ENCODE measurements around the gene ADIRF. TPM values are rescaled to one million over a fixed set of nuclear protein-coding genes. Genes with fewer than 3 reads are reported as not detected.

ADIRF gene
- total RNA-seq, 1 donor from 2014 or later = 41.1 TPM

DNA sequence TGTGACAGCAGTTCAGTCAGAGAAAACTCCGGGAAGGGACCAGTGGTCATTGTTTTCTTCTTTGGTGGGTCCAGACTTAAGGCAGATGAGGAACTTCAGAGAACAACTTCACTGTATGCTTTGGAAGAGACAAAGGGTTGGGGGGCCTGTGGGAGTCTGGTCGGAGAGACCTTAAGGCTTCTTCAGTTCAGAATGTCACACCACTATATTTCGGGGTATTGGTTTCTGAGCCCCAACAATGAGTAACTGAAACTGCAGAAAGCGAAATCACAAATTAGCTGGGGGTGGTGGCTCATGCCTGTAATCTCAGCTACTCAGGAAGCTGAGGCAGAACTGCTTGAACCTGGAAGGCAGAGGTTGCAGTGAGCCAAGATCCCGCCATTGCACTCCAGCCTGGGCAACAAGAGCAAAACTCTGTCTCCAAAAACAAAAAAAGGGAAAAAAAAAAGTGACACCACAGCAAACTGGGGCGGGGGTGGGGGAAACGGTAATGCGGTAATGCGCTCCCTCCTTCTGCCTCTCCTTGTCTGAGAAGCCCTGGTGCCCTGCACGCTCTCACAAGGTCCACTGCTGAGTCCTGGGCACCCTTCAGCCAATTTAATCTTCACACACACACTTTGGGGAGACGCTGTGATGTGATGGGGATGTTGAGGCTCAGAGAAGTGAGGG, 2.2 kb upstream of the ADIRF start:
- Histone ChIP-seq H3K36me3 (no peaks in the 10 kb centered on the region), H3K27me3 (ENCODE audit: low read depth) (no peaks in the 10 kb centered on the region), H3K9me3 (replicated peaks) (no peaks in the 10 kb centered on the region), H3K4me3 (peak overlapping the region; percentile 75), H3K4me1 (peaks cover 52% of the 10 kb centered on the region), H3K27ac (replicated peaks) (peak overlapping the region; percentile 97)
- intact Hi-C loops (cut with micrococcal nuclease) = no loop called here
- no peak for DNase-seq
- TF ChIP-seq, protein P1, sequence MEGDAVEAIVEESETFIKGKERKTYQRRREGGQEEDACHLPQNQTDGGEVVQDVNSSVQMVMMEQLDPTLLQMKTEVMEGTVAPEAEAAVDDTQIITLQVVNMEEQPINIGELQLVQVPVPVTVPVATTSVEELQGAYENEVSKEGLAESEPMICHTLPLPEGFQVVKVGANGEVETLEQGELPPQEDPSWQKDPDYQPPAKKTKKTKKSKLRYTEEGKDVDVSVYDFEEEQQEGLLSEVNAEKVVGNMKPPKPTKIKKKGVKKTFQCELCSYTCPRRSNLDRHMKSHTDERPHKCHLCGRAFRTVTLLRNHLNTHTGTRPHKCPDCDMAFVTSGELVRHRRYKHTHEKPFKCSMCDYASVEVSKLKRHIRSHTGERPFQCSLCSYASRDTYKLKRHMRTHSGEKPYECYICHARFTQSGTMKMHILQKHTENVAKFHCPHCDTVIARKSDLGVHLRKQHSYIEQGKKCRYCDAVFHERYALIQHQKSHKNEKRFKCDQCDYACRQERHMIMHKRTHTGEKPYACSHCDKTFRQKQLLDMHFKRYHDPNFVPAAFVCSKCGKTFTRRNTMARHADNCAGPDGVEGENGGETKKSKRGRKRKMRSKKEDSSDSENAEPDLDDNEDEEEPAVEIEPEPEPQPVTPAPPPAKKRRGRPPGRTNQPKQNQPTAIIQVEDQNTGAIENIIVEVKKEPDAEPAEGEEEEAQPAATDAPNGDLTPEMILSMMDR (IDR thresholded peaks at IDR 0.05; ENCODE audit: borderline replicate concordance) = no peak

DNA sequence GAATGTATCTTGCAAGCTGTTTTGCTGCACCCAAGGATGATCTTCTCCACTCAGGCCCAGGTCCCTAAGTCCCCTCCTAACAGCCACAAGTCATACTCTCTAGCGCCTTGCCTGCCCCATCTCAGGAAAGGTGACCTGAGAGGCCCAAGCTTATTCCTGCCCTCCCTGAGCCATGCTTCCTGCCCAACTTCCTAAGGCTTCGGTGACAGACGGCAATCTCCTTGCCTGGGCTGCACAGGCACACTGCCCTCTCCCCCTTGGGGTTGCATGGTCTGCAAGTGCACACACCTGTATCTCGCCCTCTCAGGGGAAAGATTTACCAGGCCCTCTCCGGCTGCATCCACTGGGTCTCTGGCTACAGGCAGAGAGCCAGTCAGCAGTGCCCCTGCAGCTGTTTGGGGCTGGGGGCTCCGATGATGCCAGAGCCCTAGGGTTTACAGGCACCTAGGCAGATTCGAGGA, 771 bp upstream of the ADIRF start:
- Histone ChIP-seq H3K27ac (replicated peaks) (peak overlapping the region; percentile 97), H3K4me1 (peaks cover 64% of the 10 kb centered on the region), H3K36me3 (no peaks in the 10 kb centered on the region), H3K9me3 (replicated peaks) (no peaks in the 10 kb centered on the region), H3K4me3 (peak overlapping the region; percentile 75), H3K27me3 (ENCODE audit: low read depth) (no peaks in the 10 kb centered on the region)
- intact Hi-C loops (cut with micrococcal nuclease) = no loop called here
- TF ChIP-seq, protein P1 (IDR thresholded peaks at IDR 0.05; ENCODE audit: borderline replicate concordance) = no peak
- DNase-seq = no peak

DNA sequence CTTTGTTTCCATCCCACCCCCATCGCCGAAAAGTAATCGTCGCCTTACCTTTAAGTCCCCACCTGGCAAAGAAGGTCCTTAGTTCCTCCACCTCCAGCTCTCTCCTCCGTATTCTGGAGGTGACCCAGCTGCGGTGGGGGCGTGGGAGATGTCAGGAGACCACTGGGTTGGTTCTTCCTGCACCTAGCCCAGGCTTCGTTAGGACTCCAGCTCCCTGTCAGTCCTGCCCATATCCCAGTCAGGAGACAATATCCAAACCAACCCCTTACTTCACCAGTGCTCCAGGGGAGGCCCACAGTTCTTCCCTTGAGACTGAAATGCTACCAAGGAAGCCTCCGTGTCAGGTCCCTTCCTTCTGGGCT, 693 bp downstream of the ADIRF start:
- Histone ChIP-seq H3K4me1 (peaks cover 64% of the 10 kb centered on the region), H3K36me3 (no peaks in the 10 kb centered on the region), H3K27me3 (ENCODE audit: low read depth) (no peaks in the 10 kb centered on the region), H3K27ac (replicated peaks) (peak overlapping the region; percentile 97), H3K9me3 (replicated peaks) (no peaks in the 10 kb centered on the region), H3K4me3 (peak overlapping the region; percentile 75)
- DNase-seq = peak; percentile 19
- intact Hi-C loops (cut with micrococcal nuclease) = no loop called here
- TF ChIP-seq, protein P1 (IDR thresholded peaks at IDR 0.05; ENCODE audit: borderline replicate concordance) = no peak

DNA sequence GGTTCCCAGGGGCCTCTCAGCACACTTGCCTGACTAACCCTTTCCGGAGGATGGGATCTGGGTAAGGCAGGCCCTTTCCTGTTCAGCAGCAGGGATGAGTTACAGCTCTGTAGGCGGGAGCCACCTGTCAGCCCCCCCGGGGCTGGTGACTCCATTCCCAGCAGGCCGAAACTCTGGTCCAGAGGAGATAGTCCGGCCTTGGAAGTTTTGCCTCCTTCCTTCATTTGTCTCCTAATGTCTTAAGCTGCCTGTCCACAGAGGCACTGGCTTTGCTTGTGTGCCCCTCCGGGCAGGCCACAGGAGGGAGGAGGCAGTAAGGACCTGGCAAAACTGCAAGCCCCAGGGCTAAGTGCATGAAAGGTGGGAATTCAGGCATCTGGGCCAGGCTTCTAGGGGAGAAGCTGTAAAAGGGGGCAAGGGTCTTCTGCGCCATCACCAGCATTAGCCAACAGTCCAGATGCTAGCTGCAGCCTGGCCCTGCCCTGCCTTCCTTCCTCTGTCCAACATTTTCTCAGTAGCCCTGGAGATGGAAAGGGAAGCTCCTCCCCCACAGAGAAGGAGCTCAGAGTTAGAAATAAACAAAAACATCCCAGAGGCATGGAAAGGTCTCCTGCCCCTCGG, 1.2 kb downstream of the ADIRF start:
- Histone ChIP-seq H3K9me3 (replicated peaks) (no peaks in the 10 kb centered on the region), H3K36me3 (no peaks in the 10 kb centered on the region), H3K4me3 (peak overlapping the region; percentile 75), H3K27ac (replicated peaks) (peak overlapping the region; percentile 97), H3K27me3 (ENCODE audit: low read depth) (no peaks in the 10 kb centered on the region), H3K4me1 (peaks cover 64% of the 10 kb centered on the region)
- intact Hi-C loops (cut with micrococcal nuclease) = no loop called here
- TF ChIP-seq, protein P1 (IDR thresholded peaks at IDR 0.05; ENCODE audit: borderline replicate concordance) = no peak
- DNase-seq = peak; percentile 20

DNA sequence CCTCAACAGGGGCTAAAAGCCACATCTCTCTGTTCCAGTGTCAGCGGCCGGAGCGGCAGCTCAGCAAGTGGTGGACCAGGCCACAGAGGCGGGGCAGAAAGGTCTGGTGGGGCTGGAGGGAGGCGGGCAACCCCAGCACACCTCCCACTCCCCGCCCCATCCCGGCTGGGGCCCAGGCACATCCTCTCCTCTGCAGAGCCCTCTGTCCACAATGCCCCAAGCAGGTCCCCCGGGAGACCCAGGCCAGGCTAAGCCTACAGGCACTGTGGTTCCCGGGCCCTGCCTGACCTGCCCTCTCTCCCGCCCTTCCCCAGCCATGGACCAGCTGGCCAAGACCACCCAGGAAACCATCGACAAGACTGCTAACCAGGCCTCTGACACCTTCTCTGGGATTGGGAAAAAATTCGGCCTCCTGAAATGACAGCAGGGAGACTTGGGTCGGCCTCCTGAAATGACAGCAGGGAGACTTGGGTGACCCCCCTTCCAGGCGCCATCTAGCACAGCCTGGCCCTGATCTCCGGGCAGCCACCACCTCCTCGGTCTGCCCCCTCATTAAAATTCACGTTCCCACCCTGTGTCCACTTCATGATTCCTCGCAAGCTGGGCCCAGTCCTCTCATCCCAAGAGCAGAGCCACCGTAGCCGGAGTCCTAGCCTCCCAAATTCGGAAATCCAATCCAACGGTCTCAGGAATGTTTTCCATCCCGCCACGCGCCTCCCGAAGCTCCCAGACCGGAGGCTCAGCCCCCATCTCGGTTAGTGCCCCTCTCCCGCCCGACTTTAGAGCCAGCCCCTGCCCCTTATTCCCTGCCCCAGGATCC, 2.1 kb downstream of the ADIRF start:
- Histone ChIP-seq H3K27ac (replicated peaks) (peak overlapping the region; percentile 97), H3K4me3 (peak overlapping the region; percentile 75), H3K27me3 (ENCODE audit: low read depth) (no peaks in the 10 kb centered on the region), H3K4me1 (peaks cover 64% of the 10 kb centered on the region), H3K9me3 (replicated peaks) (no peaks in the 10 kb centered on the region), H3K36me3 (no peaks in the 10 kb centered on the region)
- intact Hi-C loops (cut with micrococcal nuclease) = no loop called here
- DNase-seq = peak; percentile 88
- TF ChIP-seq, protein P1 (IDR thresholded peaks at IDR 0.05; ENCODE audit: borderline replicate concordance) = no peak

Measured in left ventricle myocardium inferior (tissue), 1 donor.